HepG2 (cell line): ENCODE measurements around the gene MTHFD1L. TPM values are rescaled to one million over a fixed set of nuclear protein-coding genes. Genes with fewer than 3 reads are reported as not detected.

Source experiments
- ATRX ChIP-seq: sonication (generic); formaldehyde crosslinking; IDR thresholded peaks from 2 replicates; pipeline ENCODE4 v1.4.0; 2020; ENCODE audit warnings: missing genetic modification reagents, borderline replicate concordance
- ELF4 ChIP-seq: sonication (generic); formaldehyde crosslinking; IDR thresholded peaks from 2 replicates; pipeline ENCODE4 v1.5.0; 2020; ENCODE audit warnings: missing genetic modification reagents, mild to moderate bottlenecking, moderate library complexity, borderline replicate concordance
- FOXJ3 ChIP-seq: sonication (generic); formaldehyde crosslinking; IDR thresholded peaks from 2 replicates; pipeline ENCODE4 v1.4.0; 2020; ENCODE audit warnings: missing genetic modification reagents, mild to moderate bottlenecking, borderline replicate concordance
- HBP1 ChIP-seq: IDR thresholded peaks from 2 replicates; pipeline ENCODE4 v1.6.1; 2016; ENCODE audit warnings: low read depth, control low read depth
- MTERF4 ChIP-seq: sonication (generic); formaldehyde crosslinking; IDR thresholded peaks from 2 replicates; pipeline ENCODE4 v1.8.0; 2023; ENCODE audit warnings: mild to moderate bottlenecking, missing genetic modification reagents
- PHB2 ChIP-seq: fragments of 450-650 bp; IDR thresholded peaks from 2 replicates; pipeline ENCODE4 v1.6.1; 2018; ENCODE audit not compliant: partially characterized antibody
- RFXAP ChIP-seq: sonication (generic); formaldehyde crosslinking; IDR thresholded peaks from 2 replicates; pipeline ENCODE4 v1.4.0; 2020; ENCODE audit warnings: missing genetic modification reagents, borderline replicate concordance
- SCMH1 ChIP-seq: sonication (generic); formaldehyde crosslinking; IDR thresholded peaks from 2 replicates; pipeline ENCODE4 v1.9.0; 2021; ENCODE audit warnings: missing genetic modification reagents, mild to moderate bottlenecking, borderline replicate concordance
- ZBTB1 ChIP-seq: sonication (generic); formaldehyde crosslinking; IDR thresholded peaks from 2 replicates; pipeline ENCODE4 v1.4.0; 2020; ENCODE audit warnings: missing genetic modification reagents, borderline replicate concordance
- ZBTB46 ChIP-seq: sonication (generic); formaldehyde crosslinking; IDR thresholded peaks from 2 replicates; pipeline ENCODE4 v1.4.0; 2020; ENCODE audit warnings: mild to moderate bottlenecking, missing genetic modification reagents, borderline replicate concordance
- ZFY ChIP-seq: sonication (generic); formaldehyde crosslinking; IDR thresholded peaks from 2 replicates; pipeline ENCODE4 v1.4.0; 2020; ENCODE audit warnings: missing genetic modification reagents
- ZNF207 ChIP-seq: fragments of 450-650 bp; IDR thresholded peaks from 2 replicates; pipeline ENCODE4 v1.6.1; 2016; ENCODE audit warnings: antibody characterized with exemption, borderline replicate concordance
- ZNF362 ChIP-seq: sonication (generic); formaldehyde crosslinking; IDR thresholded peaks from 2 replicates; pipeline ENCODE4 v1.4.0; 2020; ENCODE audit warnings: missing genetic modification reagents, mild to moderate bottlenecking, borderline replicate concordance
- ZNF367 ChIP-seq: sonication (generic); formaldehyde crosslinking; IDR thresholded peaks from 2 replicates; pipeline ENCODE4 v1.4.0; 2020; ENCODE audit warnings: missing genetic modification reagents, borderline replicate concordance
- ZNF383 ChIP-seq: sonication (generic); formaldehyde crosslinking; IDR thresholded peaks from 2 replicates; pipeline ENCODE4 v1.4.0; 2020; ENCODE audit warnings: missing genetic modification reagents, mild to moderate bottlenecking, borderline replicate concordance
- ZNF451 ChIP-seq: sonication (generic); formaldehyde crosslinking; IDR thresholded peaks from 2 replicates; pipeline ENCODE4 v1.5.0; 2020; ENCODE audit warnings: mild to moderate bottlenecking, missing genetic modification reagents
- ZNF687 ChIP-seq: sonication (generic); formaldehyde crosslinking; IDR thresholded peaks from 2 replicates; pipeline ENCODE4 v1.5.1; 2020; ENCODE audit warnings: mild to moderate bottlenecking, missing genetic modification reagents, moderate library complexity
- ZNF800 ChIP-seq: sonication (generic); formaldehyde crosslinking; IDR thresholded peaks from 2 replicates; pipeline ENCODE4 v1.4.0; 2020; ENCODE audit warnings: missing genetic modification reagents
- polyA plus RNA-seq, 8 experiments: library from polyadenylated mRNA; depleted of rRNA in 3 of 8; stranded (reverse) in 7 of 8; unstranded in 1 of 8; fragments of >200 nt; fragmentation: Illumina TruSeq in 4 of 8; extraction: Trizol in 4 of 8; gene quantifications; 2 replicates each; pipeline versions ENCODE4 v1.2.1 to v1.2.3, GENCODE V29; 2011 to 2016; ENCODE audit warnings: low read depth in 4 of 8, missing spikeins in 1 of 8, mixed read lengths in 1 of 8; ENCODE audit not compliant: insufficient read depth in 1 of 8
- total RNA-seq, 5 experiments: library from RNA; depleted of rRNA; stranded (reverse); fragments of >200 nt; fragmentation: Illumina TruSeq; extraction: Trizol; gene quantifications; 2 replicates each; pipeline ENCODE4 v1.2.3, GENCODE V29; 2016; ENCODE audit warnings: low read depth in 1 of 5

The MTHFD1L gene
- total and polyA plus RNA-seq, 2 of the 13 experiments (the other 11 are each of a cell fraction or from before 2014, with no cell fraction given): 24.0 to 39.6 TPM

GRCh38 chr6:151069641-151070040, 204.1 kb downstream of the MTHFD1L start (continued):
- TF ChIP-seq ZNF687 (CRISPR knock-in tag) (peak; percentile 39; the same call in 1 of the 2 replicates), ELF4 (CRISPR knock-in tag) (no peak), PHB2 (no peak), ZNF800 (CRISPR knock-in tag) (0 out of 2 replicates have a peak, but pooled peaks have one; percentile 38), ZNF367 (no peak), RFXAP (CRISPR knock-in tag) (no peak), ZNF207 (no peak), MTERF4 (CRISPR knock-in tag) (no peak), ZNF362 (CRISPR knock-in tag) (peak; percentile 58), ZNF383 (CRISPR knock-in tag) (no peak), ZBTB1 (no peak), ZNF451 (CRISPR knock-in tag) (no peak), ZFY (CRISPR knock-in tag) (no peak), HBP1 (CRISPR knock-in tag) (no peak), SCMH1 (CRISPR knock-in tag) (no peak), ATRX (CRISPR knock-in tag) (no peak), FOXJ3 (CRISPR knock-in tag) (no peak), ZBTB46 (CRISPR knock-in tag) (no peak)
